ENCODE results near the gene SMTN. TPM values are rescaled to one million over a fixed set of nuclear protein-coding genes. Genes with fewer than 3 reads are reported as not detected.

The SMTN gene
- total and polyA plus RNA-seq, 9 of the 15 experiments (the other 6 are each of a cell fraction or from before 2014, with no cell fraction given): 2.5 to 41.1 (median 16.1) TPM

DNA sequence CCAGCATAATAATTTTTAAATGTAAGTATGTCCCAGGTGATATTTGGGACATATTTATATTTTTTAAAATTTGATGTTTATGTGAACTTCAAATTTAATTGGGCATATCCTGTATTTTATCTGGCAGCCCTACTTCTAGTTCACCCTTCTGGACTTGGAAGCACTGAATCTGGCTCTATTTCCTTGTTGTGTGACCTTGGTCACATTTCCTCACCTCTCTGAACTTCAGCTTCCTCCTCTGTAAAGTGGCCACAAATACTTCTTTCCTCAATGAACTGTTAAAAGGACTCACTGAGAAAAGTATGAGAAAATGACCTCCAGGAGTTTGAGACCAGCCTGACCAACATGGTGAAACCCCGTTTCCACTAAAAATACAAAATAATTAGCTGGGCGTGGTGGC lies 70.8 kb downstream of the SMTN start (continued):
- TF ChIP-seq, protein P1, sequence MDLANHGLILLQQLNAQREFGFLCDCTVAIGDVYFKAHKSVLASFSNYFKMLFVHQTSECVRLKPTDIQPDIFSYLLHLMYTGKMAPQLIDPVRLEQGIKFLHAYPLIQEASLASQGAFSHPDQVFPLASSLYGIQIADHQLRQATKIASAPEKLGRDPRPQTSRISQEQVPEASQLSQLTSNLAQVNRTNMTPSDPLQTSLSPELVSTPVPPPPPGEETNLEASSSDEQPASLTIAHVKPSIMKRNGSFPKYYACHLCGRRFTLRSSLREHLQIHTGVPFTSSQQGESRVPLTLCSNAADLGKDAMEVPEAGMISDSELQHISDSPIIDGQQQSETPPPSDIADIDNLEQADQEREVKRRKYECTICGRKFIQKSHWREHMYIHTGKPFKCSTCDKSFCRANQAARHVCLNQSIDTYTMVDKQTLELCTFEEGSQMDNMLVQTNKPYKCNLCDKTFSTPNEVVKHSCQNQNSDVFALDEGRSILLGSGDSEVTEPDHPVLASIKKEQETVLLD (IDR thresholded peaks at IDR 0.05): no peak
- TF ChIP-seq, protein P2, sequence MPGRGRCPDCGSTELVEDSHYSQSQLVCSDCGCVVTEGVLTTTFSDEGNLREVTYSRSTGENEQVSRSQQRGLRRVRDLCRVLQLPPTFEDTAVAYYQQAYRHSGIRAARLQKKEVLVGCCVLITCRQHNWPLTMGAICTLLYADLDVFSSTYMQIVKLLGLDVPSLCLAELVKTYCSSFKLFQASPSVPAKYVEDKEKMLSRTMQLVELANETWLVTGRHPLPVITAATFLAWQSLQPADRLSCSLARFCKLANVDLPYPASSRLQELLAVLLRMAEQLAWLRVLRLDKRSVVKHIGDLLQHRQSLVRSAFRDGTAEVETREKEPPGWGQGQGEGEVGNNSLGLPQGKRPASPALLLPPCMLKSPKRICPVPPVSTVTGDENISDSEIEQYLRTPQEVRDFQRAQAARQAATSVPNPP (IDR thresholded peaks at IDR 0.05; ENCODE audit: borderline replicate concordance, insufficient read depth, insufficient read length): no peak
- TF ChIP-seq ZNF184 (CRISPR knock-in tag; IDR thresholded peaks at IDR 0.05) (no peak), GATAD2B (IDR thresholded peaks at IDR 0.05; ENCODE audit: borderline replicate concordance) (no peak), NR2C2 (CRISPR knock-in tag; IDR thresholded peaks at IDR 0.05) (no peak), NR2C2 (tag; IDR thresholded peaks at IDR 0.05) (no peak)
- TF ChIP-seq, protein P3, sequence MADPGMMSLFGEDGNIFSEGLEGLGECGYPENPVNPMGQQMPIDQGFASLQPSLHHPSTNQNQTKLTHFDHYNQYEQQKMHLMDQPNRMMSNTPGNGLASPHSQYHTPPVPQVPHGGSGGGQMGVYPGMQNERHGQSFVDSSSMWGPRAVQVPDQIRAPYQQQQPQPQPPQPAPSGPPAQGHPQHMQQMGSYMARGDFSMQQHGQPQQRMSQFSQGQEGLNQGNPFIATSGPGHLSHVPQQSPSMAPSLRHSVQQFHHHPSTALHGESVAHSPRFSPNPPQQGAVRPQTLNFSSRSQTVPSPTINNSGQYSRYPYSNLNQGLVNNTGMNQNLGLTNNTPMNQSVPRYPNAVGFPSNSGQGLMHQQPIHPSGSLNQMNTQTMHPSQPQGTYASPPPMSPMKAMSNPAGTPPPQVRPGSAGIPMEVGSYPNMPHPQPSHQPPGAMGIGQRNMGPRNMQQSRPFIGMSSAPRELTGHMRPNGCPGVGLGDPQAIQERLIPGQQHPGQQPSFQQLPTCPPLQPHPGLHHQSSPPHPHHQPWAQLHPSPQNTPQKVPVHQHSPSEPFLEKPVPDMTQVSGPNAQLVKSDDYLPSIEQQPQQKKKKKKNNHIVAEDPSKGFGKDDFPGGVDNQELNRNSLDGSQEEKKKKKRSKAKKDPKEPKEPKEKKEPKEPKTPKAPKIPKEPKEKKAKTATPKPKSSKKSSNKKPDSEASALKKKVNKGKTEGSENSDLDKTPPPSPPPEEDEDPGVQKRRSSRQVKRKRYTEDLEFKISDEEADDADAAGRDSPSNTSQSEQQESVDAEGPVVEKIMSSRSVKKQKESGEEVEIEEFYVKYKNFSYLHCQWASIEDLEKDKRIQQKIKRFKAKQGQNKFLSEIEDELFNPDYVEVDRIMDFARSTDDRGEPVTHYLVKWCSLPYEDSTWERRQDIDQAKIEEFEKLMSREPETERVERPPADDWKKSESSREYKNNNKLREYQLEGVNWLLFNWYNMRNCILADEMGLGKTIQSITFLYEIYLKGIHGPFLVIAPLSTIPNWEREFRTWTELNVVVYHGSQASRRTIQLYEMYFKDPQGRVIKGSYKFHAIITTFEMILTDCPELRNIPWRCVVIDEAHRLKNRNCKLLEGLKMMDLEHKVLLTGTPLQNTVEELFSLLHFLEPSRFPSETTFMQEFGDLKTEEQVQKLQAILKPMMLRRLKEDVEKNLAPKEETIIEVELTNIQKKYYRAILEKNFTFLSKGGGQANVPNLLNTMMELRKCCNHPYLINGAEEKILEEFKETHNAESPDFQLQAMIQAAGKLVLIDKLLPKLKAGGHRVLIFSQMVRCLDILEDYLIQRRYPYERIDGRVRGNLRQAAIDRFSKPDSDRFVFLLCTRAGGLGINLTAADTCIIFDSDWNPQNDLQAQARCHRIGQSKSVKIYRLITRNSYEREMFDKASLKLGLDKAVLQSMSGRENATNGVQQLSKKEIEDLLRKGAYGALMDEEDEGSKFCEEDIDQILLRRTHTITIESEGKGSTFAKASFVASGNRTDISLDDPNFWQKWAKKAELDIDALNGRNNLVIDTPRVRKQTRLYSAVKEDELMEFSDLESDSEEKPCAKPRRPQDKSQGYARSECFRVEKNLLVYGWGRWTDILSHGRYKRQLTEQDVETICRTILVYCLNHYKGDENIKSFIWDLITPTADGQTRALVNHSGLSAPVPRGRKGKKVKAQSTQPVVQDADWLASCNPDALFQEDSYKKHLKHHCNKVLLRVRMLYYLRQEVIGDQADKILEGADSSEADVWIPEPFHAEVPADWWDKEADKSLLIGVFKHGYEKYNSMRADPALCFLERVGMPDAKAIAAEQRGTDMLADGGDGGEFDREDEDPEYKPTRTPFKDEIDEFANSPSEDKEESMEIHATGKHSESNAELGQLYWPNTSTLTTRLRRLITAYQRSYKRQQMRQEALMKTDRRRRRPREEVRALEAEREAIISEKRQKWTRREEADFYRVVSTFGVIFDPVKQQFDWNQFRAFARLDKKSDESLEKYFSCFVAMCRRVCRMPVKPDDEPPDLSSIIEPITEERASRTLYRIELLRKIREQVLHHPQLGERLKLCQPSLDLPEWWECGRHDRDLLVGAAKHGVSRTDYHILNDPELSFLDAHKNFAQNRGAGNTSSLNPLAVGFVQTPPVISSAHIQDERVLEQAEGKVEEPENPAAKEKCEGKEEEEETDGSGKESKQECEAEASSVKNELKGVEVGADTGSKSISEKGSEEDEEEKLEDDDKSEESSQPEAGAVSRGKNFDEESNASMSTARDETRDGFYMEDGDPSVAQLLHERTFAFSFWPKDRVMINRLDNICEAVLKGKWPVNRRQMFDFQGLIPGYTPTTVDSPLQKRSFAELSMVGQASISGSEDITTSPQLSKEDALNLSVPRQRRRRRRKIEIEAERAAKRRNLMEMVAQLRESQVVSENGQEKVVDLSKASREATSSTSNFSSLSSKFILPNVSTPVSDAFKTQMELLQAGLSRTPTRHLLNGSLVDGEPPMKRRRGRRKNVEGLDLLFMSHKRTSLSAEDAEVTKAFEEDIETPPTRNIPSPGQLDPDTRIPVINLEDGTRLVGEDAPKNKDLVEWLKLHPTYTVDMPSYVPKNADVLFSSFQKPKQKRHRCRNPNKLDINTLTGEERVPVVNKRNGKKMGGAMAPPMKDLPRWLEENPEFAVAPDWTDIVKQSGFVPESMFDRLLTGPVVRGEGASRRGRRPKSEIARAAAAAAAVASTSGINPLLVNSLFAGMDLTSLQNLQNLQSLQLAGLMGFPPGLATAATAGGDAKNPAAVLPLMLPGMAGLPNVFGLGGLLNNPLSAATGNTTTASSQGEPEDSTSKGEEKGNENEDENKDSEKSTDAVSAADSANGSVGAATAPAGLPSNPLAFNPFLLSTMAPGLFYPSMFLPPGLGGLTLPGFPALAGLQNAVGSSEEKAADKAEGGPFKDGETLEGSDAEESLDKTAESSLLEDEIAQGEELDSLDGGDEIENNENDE (IDR thresholded peaks at IDR 0.05; ENCODE audit: low read depth, low read length): no peak

Data from K562 (cell line).